GM18867 (cell line): ENCODE measurements around the gene PPP2R2D.

Experiments used
- ATAC-seq: cut with Tn5 transposase; IDR thresholded peaks from one replicate; pipeline ENCODE4 v1.9.1; 2021; ENCODE audit warnings: mild to moderate bottlenecking, moderate library complexity; ENCODE audit not compliant: unreplicated experiment

PPP2R2D gene

GRCh38 chr10:131886237-131886636 lies 14.6 kb upstream of the PPP2R2D start:
- ATAC-seq: no peak

GRCh38 chr10:131888186-131888604 lies 12.6 kb upstream of the PPP2R2D start:
- ATAC-seq: no peak

- ATAC-seq: no peak
These were observed 11.1 kb upstream of the PPP2R2D start for GRCh38 chr10:131889755-131890154.

GRCh38 chr10:131890276-131891195 lies 10.3 kb upstream of the PPP2R2D start:
- ATAC-seq: no peak

- ATAC-seq: no peak
These were observed 9.4 kb upstream of the PPP2R2D start for GRCh38 chr10:131891196-131891928.

GRCh38 chr10:131891929-131892805 lies 8.6 kb upstream of the PPP2R2D start:
- ATAC-seq: no peak

- no peak for ATAC-seq
These were observed 7.8 kb upstream of the PPP2R2D start for GRCh38 chr10:131892806-131893675.

GRCh38 chr10:131895116-131895515 lies 5.7 kb upstream of the PPP2R2D start:
- ATAC-seq: no peak

- ATAC-seq: no peak
These were observed 4.4 kb upstream of the PPP2R2D start for GRCh38 chr10:131896403-131896802.

- no peak for ATAC-seq
These were observed 3.4 kb upstream of the PPP2R2D start for GRCh38 chr10:131897297-131897899.

- no peak for ATAC-seq
These were observed 2.7 kb upstream of the PPP2R2D start for GRCh38 chr10:131898061-131898460.

- ATAC-seq: no peak
These were observed 2.1 kb upstream of the PPP2R2D start for GRCh38 chr10:131898713-131899112.

GRCh38 chr10:131899116-131899690 lies 1.6 kb upstream of the PPP2R2D start:
- no peak for ATAC-seq

- no peak for ATAC-seq
These were observed 986 bp upstream of the PPP2R2D start for GRCh38 chr10:131899695-131900349.

GRCh38 chr10:131901181-131901829 lies 497 bp downstream of the PPP2R2D start:
- peak; percentile 24 for ATAC-seq

- ATAC-seq: no peak
These were observed 1.4 kb downstream of the PPP2R2D start for GRCh38 chr10:131902211-131902610.

GRCh38 chr10:131902691-131903090 lies 1.9 kb downstream of the PPP2R2D start:
- ATAC-seq: no peak

- no peak for ATAC-seq
These were observed 4.4 kb downstream of the PPP2R2D start for GRCh38 chr10:131905267-131905571.
